Adrenal gland (tissue), 12 donors: ENCODE measurements around the gene MOB2. TPM values are rescaled to one million over a fixed set of nuclear protein-coding genes. Genes with fewer than 3 reads are reported as not detected.

ENCODE experiments used
- DNase-seq, 7 donors: peaks; one replicate each; pipeline ENCODE4 v3.0.0-alpha.2; 2019 to 2020
- H3K27ac ChIP-seq, 5 donors: fragments of 200-600 bp; sonication (generic) in 4 of 5; 1 replicate in 3 of 5; 2 replicates in 2 of 5; pipeline versions ENCODE4 v1.5.1 to v1.8.0; 2016 to 2020; ENCODE audit warnings: mild to moderate bottlenecking in 1 of 5
- H3K27me3 ChIP-seq: fragments of 200-600 bp; 2 replicates; pipeline ENCODE4 v1.8.0; 2021
- H3K36me3 ChIP-seq, 2 donors: fragments of 200-600 bp; replicated peaks in 1 of 2; 1 replicate in 1 of 2; 2 replicates in 1 of 2; pipeline versions ENCODE4 v1.5.1 to v1.8.0; 2018 to 2022
- H3K4me1 ChIP-seq, 2 donors: fragments of 200-600 bp; replicated peaks in 1 of 2; 1 replicate in 1 of 2; 2 replicates in 1 of 2; pipeline versions ENCODE4 v1.5.1 to v1.8.0; 2018 to 2021
- H3K4me3 ChIP-seq, 4 donors: fragments of 200-600 bp; sonication (generic) in 3 of 4; one replicate each; pipeline ENCODE4 v1.5.1; 2016 to 2018
- H3K9me3 ChIP-seq, 3 donors: fragments of 200-600 bp; sonication (generic) in 1 of 3; replicated peaks in 1 of 3; 1 replicate in 2 of 3; 2 replicates in 1 of 3; pipeline versions ENCODE4 v1.5.1 to v1.8.0; 2016 to 2021
- CTCF ChIP-seq, 6 experiments: fragments of 450-650 bp in 4 of 6; fragments of 200-600 bp in 2 of 6; sonication (generic) in 1 of 6; IDR thresholded peaks; 1 replicate in 5 of 6; 2 replicates in 1 of 6; pipeline versions ENCODE4 v1.5.1 to v1.8.0; 2016 to 2021; ENCODE audit warnings: antibody characterized with exemption in 6 of 6, mild to moderate bottlenecking in 2 of 6, moderate library complexity in 1 of 6
- POLR2A ChIP-seq, 2 donors: fragments of 450-650 bp; IDR thresholded peaks; one replicate each; pipeline ENCODE4 v1.6.1; 2017; ENCODE audit warnings: antibody characterized with exemption in 2 of 2, mild to moderate bottlenecking in 2 of 2, moderate library complexity in 1 of 2
- WGBS, 4 donors: extraction: QIAGEN DNeasy Blood & Tissue Kit in 2 of 4; methylation state at CpG; one replicate each; pipeline versions ENCODE4 v1.1.5 to v1.1.7; 2013 to 2017; 5-methylcytosine and 5-hydroxymethylcytosine counted together
- intact Hi-C, 2 donors: fragments of 100-400 bp; cut with DNase I; formaldehyde crosslinking; loops; one replicate each; pipeline versions ENCODE4 v1.14.1 to v1.15.0; 2022 to 2023
- polyA plus RNA-seq, 3 donors: library from polyadenylated mRNA; stranded (reverse); fragments of 200-250 nt in 2 of 3; fragments of 350-450 nt in 1 of 3; fragmentation: Illumina TruSeq in 1 of 3; extraction: RNeasy Lipid Tissue Mini Kit (QIAGEN cat#74804) in 1 of 3; gene quantifications; one replicate each; pipeline ENCODE4 v1.2.3, GENCODE V29; 2013 to 2014
- total RNA-seq, 9 donors: library from RNA; depleted of rRNA in 4 of 9; stranded (reverse); fragments of >200 nt in 4 of 9; fragments of 120-200 nt in 1 of 9; fragmentation: NEBNext Ultra II Directional in 1 of 9; extraction: Animal tissue kit (Norgen Biotek cat#: 25700) in 1 of 9; gene quantifications; one replicate each; pipeline versions ENCODE4 v1.1.0 to v1.2.4, GENCODE V29; 2013 to 2023
- donor health status: healthy with polysubstance abuse.
- donor health status: Bipolar disorder and iron deficiency.
- donor health status: DM: yes; HTN: yes; CAD: no.
- donor health status: DM: no; HTN: no; CAD: no.
- donor health status: DM: no; HTN: no; CAD: no.
- donor health status: DM: yes; HTN: yes; CAD: no.

The MOB2 gene
- total and polyA plus RNA-seq, 12 donors, result 11.2 to 43.3 (median 30.6) TPM

GRCh38 chr11:1453611-1454034 lies 33.0 kb downstream of the MOB2 start:
- no peak for DNase-seq
- intact Hi-C loops, result no loop called here
- Histone ChIP-seq H3K27me3 (peaks cover 3% of the 10 kb centered on the region), H3K27ac (no peak overlapping the region), H3K36me3 (no peaks in the 10 kb centered on the region), H3K4me1 (peaks cover 0 to 14% of the 10 kb centered on the region in 2 donors), H3K4me3 (no peak overlapping the region), H3K9me3 (no peaks in the 10 kb centered on the region)
- TF ChIP-seq POLR2A (IDR thresholded peaks at IDR 0.05), result no peak
- peak in 3 of 6 experiments; percentile 17 to 27 (median 20) for TF ChIP-seq CTCF (IDR thresholded peaks at IDR 0.05)
- 31 to 50% (median 34%) methylated on average over 2 to 17 of the region's 17 CpGs for WGBS, 4 donors

GRCh38 chr11:1452744-1453143 lies 33.8 kb downstream of the MOB2 start:
- intact Hi-C loops, result no loop called here
- TF ChIP-seq CTCF (IDR thresholded peaks at IDR 0.05) (no peak), POLR2A (IDR thresholded peaks at IDR 0.05) (no peak)
- Histone ChIP-seq H3K4me3 (no peak overlapping the region), H3K27ac (no peak overlapping the region), H3K4me1 (peaks cover 0 to 9% of the 10 kb centered on the region in 2 donors), H3K36me3 (no peaks in the 10 kb centered on the region), H3K9me3 (no peaks in the 10 kb centered on the region), H3K27me3 (peaks cover 3% of the 10 kb centered on the region)
- WGBS, 4 donors, result 49 to 62% (median 52%) methylated on average over 12 to 13 of the region's 13 CpGs; no CpG with 5 or more reads in 1 of the 4 donors
- no peak for DNase-seq

GRCh38 chr11:1451781-1452470 lies 34.7 kb downstream of the MOB2 start:
- Histone ChIP-seq H3K9me3 (no peaks in the 10 kb centered on the region), H3K27me3 (peaks cover 3% of the 10 kb centered on the region), H3K27ac (no peak overlapping the region), H3K36me3 (no peaks in the 10 kb centered on the region), H3K4me1 (peaks cover 0 to 9% of the 10 kb centered on the region in 2 donors), H3K4me3 (no peak overlapping the region)
- DNase-seq, result no peak
- intact Hi-C loops, result no loop called here
- 71 to 87% (median 84%) methylated on average over 13 to 27 of the region's 27 CpGs for WGBS, 4 donors
- no peak for TF ChIP-seq POLR2A (IDR thresholded peaks at IDR 0.05)

- intact Hi-C loops, result no loop called here
- DNase-seq, result no peak
- WGBS, 4 donors, result 68 to 84% (median 75%) methylated on average over 9 to 22 of the region's 22 CpGs
- Histone ChIP-seq H3K27me3 (peaks cover 3% of the 10 kb centered on the region), H3K4me3 (no peak overlapping the region), H3K36me3 (no peaks in the 10 kb centered on the region), H3K27ac (no peak overlapping the region), H3K9me3 (no peaks in the 10 kb centered on the region), H3K4me1 (peaks cover 0 to 3% of the 10 kb centered on the region in 2 donors)
- TF ChIP-seq POLR2A (IDR thresholded peaks at IDR 0.05), result no peak
- no peak for TF ChIP-seq CTCF (IDR thresholded peaks at IDR 0.05)
Observed at GRCh38 chr11:1450949-1451710, 35.4 kb downstream of the MOB2 start.
